GM10266 (cell line): ENCODE measurements around the gene ACVR2A.

Source experiments
- DNase-seq: peaks from one replicate; pipeline ENCODE4 v3.0.0; 2012; ENCODE audit errors: extremely low spot score
- CTCF ChIP-seq: IDR thresholded peaks from 2 replicates; pipeline ENCODE4 v1.5.1; 2012; ENCODE audit warnings: mild to moderate bottlenecking, low read depth; ENCODE audit not compliant: control insufficient read depth, insufficient read depth; ENCODE audit errors: missing control alignments

The ACVR2A gene

GRCh38 chr2:147937744-147938349 is 93.0 kb downstream of the ACVR2A start:
- peak; percentile 71 for TF ChIP-seq CTCF
- peak; percentile 6 for DNase-seq

GRCh38 chr2:147939313-147939712 is 94.5 kb downstream of the ACVR2A start:
- DNase-seq: no peak
- no peak for TF ChIP-seq CTCF

- DNase-seq: no peak
- TF ChIP-seq CTCF: no peak
Measured at GRCh38 chr2:147945660-147946059, 100.8 kb downstream of the ACVR2A start.

GRCh38 chr2:147952118-147952517 is 107.3 kb downstream of the ACVR2A start:
- TF ChIP-seq CTCF: no peak
- DNase-seq: no peak

GRCh38 chr2:147968571-147968970 is 123.7 kb downstream of the ACVR2A start:
- DNase-seq: no peak
- no peak for TF ChIP-seq CTCF

GRCh38 chr2:147976102-147976501 is 131.3 kb downstream of the ACVR2A start:
- DNase-seq: no peak
- no peak for TF ChIP-seq CTCF

- DNase-seq: no peak
- TF ChIP-seq CTCF: no peak
Measured at GRCh38 chr2:147977679-147978078, 132.8 kb downstream of the ACVR2A start.
